Uterus (tissue), 4 donors: ENCODE results near the gene PLCH2. TPM values are rescaled to one million over a fixed set of nuclear protein-coding genes. Genes with fewer than 3 reads are reported as not detected.

ENCODE experiments used
- DNase-seq, 2 donors: peaks; one replicate each; pipeline ENCODE4 v3.0.0-alpha.2; 2019 to 2020
- H3K27ac ChIP-seq, 2 donors: fragments of 200-600 bp; sonication (generic); 1 replicate in 1 of 2; 2 replicates in 1 of 2; pipeline ENCODE4 v1.5.1; 2016 to 2018
- H3K27me3 ChIP-seq, 2 donors: fragments of 200-600 bp; sonication (generic); one replicate each; pipeline ENCODE4 v1.5.1; 2018 to 2019; ENCODE audit warnings: control low read depth in 1 of 2
- H3K36me3 ChIP-seq, 2 donors: fragments of 200-600 bp; sonication (generic); one replicate each; pipeline ENCODE4 v1.5.1; 2019; ENCODE audit warnings: control low read depth in 1 of 2
- H3K4me1 ChIP-seq, 2 donors: fragments of 200-600 bp; sonication (generic); one replicate each; pipeline ENCODE4 v1.5.1; 2018 to 2019; ENCODE audit warnings: control low read depth in 1 of 2
- H3K4me3 ChIP-seq, 2 donors: fragments of 200-600 bp; sonication (generic); 1 replicate in 1 of 2; 2 replicates in 1 of 2; pipeline ENCODE4 v1.5.1; 2018 to 2019; ENCODE audit warnings: mild to moderate bottlenecking in 1 of 2
- H3K9me3 ChIP-seq, 2 donors: fragments of 200-600 bp; sonication (generic); one replicate each; pipeline ENCODE4 v1.5.1; 2019; ENCODE audit warnings: control low read depth in 1 of 2
- POLR2A ChIP-seq, 2 donors: fragments of 450-650 bp; IDR thresholded peaks; one replicate each; pipeline ENCODE4 v1.6.1; 2016; ENCODE audit warnings: antibody characterized with exemption in 2 of 2, mild to moderate bottlenecking in 1 of 2, moderate library complexity in 1 of 2
- intact Hi-C: fragments of 100-400 bp; cut with DNase I; formaldehyde crosslinking; loops from one replicate; pipeline ENCODE4 v1.15.1; 2023; ENCODE audit warnings: low total_unique reads
- total RNA-seq, 4 donors: library from RNA; depleted of rRNA in 3 of 4; stranded (reverse); fragments of >200 nt in 3 of 4; gene quantifications; one replicate each; pipeline versions ENCODE4 v1.1.0 to v1.2.4, GENCODE V29; 2014 to 2023
- TF ChIP-seq, protein P1 (sequence below), 4 experiments: fragments of 200-600 bp in 2 of 4; fragments of 450-650 bp in 2 of 4; sonication (generic) in 2 of 4; IDR thresholded peaks; one replicate each; pipeline ENCODE4 v1.5.1; 2016 to 2019; ENCODE audit warnings: antibody characterized with exemption in 4 of 4, mild to moderate bottlenecking in 2 of 4, moderate library complexity in 1 of 4
- donor health status: DM: yes; HTN: yes; CAD: no.

PLCH2 gene
- total RNA-seq, 4 donors from 2014 or later: 0.21 to 3.0 TPM; not detected in 2

GRCh38 chr1:2451741-2452140 is 24.3 kb upstream of the PLCH2 start:
- intact Hi-C loops: no loop called here
- TF ChIP-seq, protein P1, sequence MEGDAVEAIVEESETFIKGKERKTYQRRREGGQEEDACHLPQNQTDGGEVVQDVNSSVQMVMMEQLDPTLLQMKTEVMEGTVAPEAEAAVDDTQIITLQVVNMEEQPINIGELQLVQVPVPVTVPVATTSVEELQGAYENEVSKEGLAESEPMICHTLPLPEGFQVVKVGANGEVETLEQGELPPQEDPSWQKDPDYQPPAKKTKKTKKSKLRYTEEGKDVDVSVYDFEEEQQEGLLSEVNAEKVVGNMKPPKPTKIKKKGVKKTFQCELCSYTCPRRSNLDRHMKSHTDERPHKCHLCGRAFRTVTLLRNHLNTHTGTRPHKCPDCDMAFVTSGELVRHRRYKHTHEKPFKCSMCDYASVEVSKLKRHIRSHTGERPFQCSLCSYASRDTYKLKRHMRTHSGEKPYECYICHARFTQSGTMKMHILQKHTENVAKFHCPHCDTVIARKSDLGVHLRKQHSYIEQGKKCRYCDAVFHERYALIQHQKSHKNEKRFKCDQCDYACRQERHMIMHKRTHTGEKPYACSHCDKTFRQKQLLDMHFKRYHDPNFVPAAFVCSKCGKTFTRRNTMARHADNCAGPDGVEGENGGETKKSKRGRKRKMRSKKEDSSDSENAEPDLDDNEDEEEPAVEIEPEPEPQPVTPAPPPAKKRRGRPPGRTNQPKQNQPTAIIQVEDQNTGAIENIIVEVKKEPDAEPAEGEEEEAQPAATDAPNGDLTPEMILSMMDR (IDR thresholded peaks at IDR 0.05): no peak
- TF ChIP-seq POLR2A (IDR thresholded peaks at IDR 0.05): no peak
- H3K27me3 ChIP-seq: no peaks in the 10 kb centered on the region

DNA sequence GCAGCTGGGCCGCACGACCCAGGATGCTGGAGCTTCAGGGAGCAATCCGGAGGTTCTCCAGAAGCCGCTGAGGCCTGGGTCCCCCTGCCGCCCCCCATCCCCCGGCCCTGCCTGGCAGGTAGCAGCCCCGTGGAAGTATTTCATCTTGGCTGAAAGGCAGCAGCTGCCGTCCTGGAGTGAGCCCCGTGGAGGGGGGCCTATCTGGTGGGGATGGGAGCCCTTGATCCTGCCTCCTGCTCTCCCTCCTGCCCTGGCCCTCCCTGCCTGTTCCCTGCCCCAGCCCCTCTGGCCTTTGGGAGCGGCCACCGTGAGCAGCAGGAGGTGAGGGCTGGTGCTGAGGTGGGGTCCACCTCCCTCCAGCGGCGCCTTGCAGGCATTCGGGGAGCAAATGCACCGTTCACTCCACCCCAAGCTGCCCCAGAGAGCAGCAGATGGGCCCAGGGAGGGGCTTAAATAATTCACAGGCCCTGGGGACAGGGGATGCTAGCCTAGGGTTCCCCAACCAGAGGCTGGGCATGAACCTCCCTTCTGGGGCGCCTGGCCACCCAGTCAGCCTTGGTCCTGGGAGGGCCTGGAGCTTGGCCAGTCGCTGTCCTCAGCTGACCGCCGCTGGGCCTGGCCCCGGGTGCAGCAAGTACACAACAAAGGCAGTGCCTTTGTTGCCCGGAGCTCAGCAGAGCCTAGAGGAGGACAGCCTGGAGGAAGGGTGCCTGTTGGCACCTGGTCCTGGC is 23.7 kb upstream of the PLCH2 start:
- TF ChIP-seq, protein P1 (IDR thresholded peaks at IDR 0.05): no peak
- TF ChIP-seq POLR2A (IDR thresholded peaks at IDR 0.05): no peak
- Histone ChIP-seq H3K4me1 (no peaks in the 10 kb centered on the region), H3K36me3 (no peaks in the 10 kb centered on the region), H3K4me3 (no peak overlapping the region), H3K9me3 (no peaks in the 10 kb centered on the region), H3K27ac (no peak overlapping the region), H3K27me3 (no peaks in the 10 kb centered on the region)
- intact Hi-C loops: no loop called here
- no peak for DNase-seq

More at GRCh38 chr1:2451741-2452140, 24.3 kb upstream of the PLCH2 start:
- H3K36me3 ChIP-seq: no peaks in the 10 kb centered on the region
- H3K4me3 ChIP-seq: no peak overlapping the region
- DNase-seq: no peak
- no peaks in the 10 kb centered on the region for H3K4me1 ChIP-seq
- H3K9me3 ChIP-seq: no peaks in the 10 kb centered on the region
- no peak overlapping the region for H3K27ac ChIP-seq

GRCh38 chr1:2452932-2453315 is 23.2 kb upstream of the PLCH2 start:
- Histone ChIP-seq H3K4me1 (no peaks in the 10 kb centered on the region), H3K27ac (no peak overlapping the region), H3K27me3 (no peaks in the 10 kb centered on the region), H3K36me3 (no peaks in the 10 kb centered on the region), H3K4me3 (no peak overlapping the region), H3K9me3 (no peaks in the 10 kb centered on the region)
- TF ChIP-seq, protein P1 (IDR thresholded peaks at IDR 0.05): no peak
- TF ChIP-seq POLR2A (IDR thresholded peaks at IDR 0.05): no peak
- intact Hi-C loops: no loop called here
- no peak for DNase-seq

GRCh38 chr1:2454227-2454626 is 21.9 kb upstream of the PLCH2 start:
- H3K4me3 ChIP-seq: no peak overlapping the region
- intact Hi-C loops: no loop called here
- TF ChIP-seq POLR2A (IDR thresholded peaks at IDR 0.05): no peak
- TF ChIP-seq, protein P1 (IDR thresholded peaks at IDR 0.05): no peak
- no peaks in the 10 kb centered on the region for H3K9me3 ChIP-seq
- no peaks in the 10 kb centered on the region for H3K27me3 ChIP-seq
- H3K4me1 ChIP-seq: no peaks in the 10 kb centered on the region
- H3K36me3 ChIP-seq: no peaks in the 10 kb centered on the region
- H3K27ac ChIP-seq: no peak overlapping the region
- DNase-seq: no peak

- no peaks in the 10 kb centered on the region for H3K9me3 ChIP-seq
- H3K27ac ChIP-seq: no peak overlapping the region
- no peaks in the 10 kb centered on the region for H3K4me1 ChIP-seq
- H3K36me3 ChIP-seq: no peaks in the 10 kb centered on the region
- no peak for DNase-seq
- intact Hi-C loops: no loop called here
- no peak for TF ChIP-seq POLR2A (IDR thresholded peaks at IDR 0.05)
- H3K27me3 ChIP-seq: no peaks in the 10 kb centered on the region
- H3K4me3 ChIP-seq: no peak overlapping the region
Observed at GRCh38 chr1:2455757-2456156, 20.3 kb upstream of the PLCH2 start.
